ENCODE results near the gene MAST2. TPM values are rescaled to one million over a fixed set of nuclear protein-coding genes. Genes with fewer than 3 reads are reported as not detected.
A peak's percentile ranks its signal among the peaks of the same experiment; 100 is the strongest.

Gene MAST2
- total and polyA plus RNA-seq, 9 of the 15 experiments (the other 6 are each of a cell fraction or from before 2014, with no cell fraction given), result 0.73 to 32.0 (median 17.8) TPM

- TF ChIP-seq MGA (IDR thresholded peaks at IDR 0.05), result peak; percentile 96
- peak; percentile 28; the same call in 1 of the 2 replicates for TF ChIP-seq SMAD4 (CRISPR knock-in tag; conservative IDR thresholded peaks at IDR 0.05)
- TF ChIP-seq ZFP1 (CRISPR knock-in tag; IDR thresholded peaks at IDR 0.05), result no peak
- TF ChIP-seq NFRKB (IDR thresholded peaks at IDR 0.05; ENCODE audit: low read depth), result peak; percentile 53; the same call in 1 of the 2 replicates
- 0 out of 2 replicates have a peak, but pooled peaks have one; percentile 11 for TF ChIP-seq HCFC1 (IDR thresholded peaks at IDR 0.05; ENCODE audit: low read depth, low read length)
- peak; percentile 32 for TF ChIP-seq ZEB2 (IDR thresholded peaks at IDR 0.05)
- peak; percentile 50 for TF ChIP-seq E2F8 (IDR thresholded peaks at IDR 0.05; ENCODE audit: low read depth, partially characterized antibody)
- peak; percentile 43 for TF ChIP-seq CBFA2T3 (IDR thresholded peaks at IDR 0.05)
- 0 out of 4 replicates have a peak, but pooled peaks of 1 of the 2 experiments have one; percentile 8 for TF ChIP-seq TRIM24 (IDR thresholded peaks at IDR 0.05)
- no peak for TF ChIP-seq ZNF699 (CRISPR knock-in tag; IDR thresholded peaks at IDR 0.05; ENCODE audit: insufficient replicate concordance)
- TF ChIP-seq NFIX (CRISPR knock-in tag; IDR thresholded peaks at IDR 0.05; ENCODE audit: low read depth), result no peak
- peak; percentile 96 for TF ChIP-seq JUN (IDR thresholded peaks at IDR 0.05; ENCODE audit: borderline replicate concordance, low read depth, low read length)
- peak; percentile 93; the same call in 1 of the 2 replicates for TF ChIP-seq JUN (CRISPR knock-in tag; IDR thresholded peaks at IDR 0.05; ENCODE audit: borderline replicate concordance)
These were observed 791 bp upstream of the MAST2 start (continued) for GRCh38 chr1:45802343-45803298.
